GM21717 (cell line): ENCODE measurements around the gene LRRC59.
"Not testable (repeated sequence)": the region's sequence is repeated elsewhere in the genome, so short reads cannot be mapped to it uniquely, and the experiment has no call there.

Experiments used
- ATAC-seq: cut with Tn5 transposase; IDR thresholded peaks from one replicate; pipeline ENCODE4 v1.9.1; 2021; ENCODE audit warnings: mild to moderate bottlenecking, moderate library complexity; ENCODE audit not compliant: unreplicated experiment

Gene LRRC59

DNA sequence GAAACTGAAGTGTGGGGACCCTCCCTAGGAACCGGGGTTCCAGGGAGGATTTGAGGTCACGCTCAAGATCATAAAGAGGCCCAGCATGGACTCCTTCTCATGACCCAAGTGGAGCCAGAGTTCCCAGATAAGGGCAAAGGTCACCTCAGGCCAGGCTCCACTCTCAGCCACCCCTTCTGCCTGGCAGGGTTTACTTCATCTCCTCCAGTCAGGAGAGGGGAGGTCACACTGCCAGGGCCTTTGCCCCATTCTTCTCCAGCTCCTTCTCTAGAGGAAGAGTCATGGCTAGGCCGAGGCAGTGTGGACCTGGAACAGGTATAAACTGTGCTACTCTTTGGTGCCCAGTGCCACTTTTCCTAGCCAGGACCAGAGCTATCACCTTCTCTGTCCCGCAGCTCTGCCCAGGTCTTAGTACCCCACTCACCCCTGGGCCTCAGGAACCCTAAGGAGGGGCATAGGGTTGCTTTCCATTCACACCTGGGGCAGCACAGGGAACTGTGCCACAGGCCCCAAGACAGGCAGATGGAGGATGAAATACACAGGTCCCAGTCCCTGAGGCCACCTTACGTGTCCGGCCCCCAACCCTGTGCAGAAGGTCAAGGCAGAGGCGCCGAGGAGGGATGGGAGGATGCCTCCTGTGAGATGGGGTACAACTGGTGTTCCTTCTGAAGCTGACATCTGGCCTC lies 27.8 kb upstream of the LRRC59 start:
- ATAC-seq, result no peak

GRCh38 chr17:50424246-50424995 lies 27.1 kb upstream of the LRRC59 start:
- no peak for ATAC-seq

- ATAC-seq, result no peak
These were observed 26.3 kb upstream of the LRRC59 start for GRCh38 chr17:50423553-50424159.

DNA sequence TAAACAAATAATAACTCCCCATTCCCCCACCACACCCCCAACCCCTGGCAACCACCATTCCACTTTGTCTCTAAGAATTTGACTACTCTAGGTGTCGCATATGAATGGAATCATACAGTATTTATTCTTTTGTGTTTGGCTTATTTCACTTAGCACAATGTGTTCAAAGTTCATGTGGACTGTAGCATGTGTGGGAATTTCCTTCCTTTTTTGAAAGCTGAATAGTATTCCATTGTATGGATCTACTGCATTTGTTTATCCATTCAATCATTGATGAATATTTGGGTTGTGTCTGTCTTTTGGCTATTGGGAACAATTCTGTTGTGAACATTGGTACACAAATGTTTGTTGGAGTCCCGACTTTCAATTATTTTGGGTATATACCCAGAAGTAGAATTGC lies 25.4 kb upstream of the LRRC59 start:
- ATAC-seq, result no peak

DNA sequence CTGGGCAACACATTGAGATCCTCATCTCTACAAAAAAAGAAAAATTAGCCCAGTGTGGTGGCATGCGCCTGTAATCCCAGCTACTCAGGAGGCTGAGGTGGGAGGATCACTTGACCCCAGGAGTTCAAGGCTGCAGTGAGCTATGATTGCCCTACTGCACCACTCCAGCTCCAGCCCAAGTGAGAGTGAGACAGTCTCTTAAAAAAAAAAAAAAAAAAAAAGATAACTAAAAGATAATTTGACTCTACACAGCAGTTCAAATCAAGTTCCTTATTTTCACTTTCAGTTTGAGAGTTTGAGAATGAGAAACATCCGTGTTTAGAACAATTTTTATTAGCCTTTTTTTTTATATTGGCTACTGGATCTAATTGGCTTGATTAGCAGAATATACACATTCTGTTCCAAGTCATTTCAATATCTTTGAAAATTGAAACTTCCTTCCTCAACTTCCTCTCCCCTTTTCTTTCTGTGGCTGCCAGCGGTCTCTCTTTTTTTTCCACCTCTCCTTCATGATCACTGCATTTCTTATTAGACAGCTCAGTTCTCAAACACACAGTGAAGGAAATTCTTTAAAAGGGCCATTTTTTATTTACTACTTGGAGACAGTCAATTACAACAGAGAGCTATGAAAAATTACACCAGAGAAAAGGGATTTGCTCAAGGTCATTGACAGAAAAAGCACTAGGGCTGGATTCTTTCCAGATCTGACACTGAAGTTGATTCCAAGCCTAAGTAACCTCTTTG lies 24.2 kb upstream of the LRRC59 start:
- ATAC-seq, result no peak

DNA sequence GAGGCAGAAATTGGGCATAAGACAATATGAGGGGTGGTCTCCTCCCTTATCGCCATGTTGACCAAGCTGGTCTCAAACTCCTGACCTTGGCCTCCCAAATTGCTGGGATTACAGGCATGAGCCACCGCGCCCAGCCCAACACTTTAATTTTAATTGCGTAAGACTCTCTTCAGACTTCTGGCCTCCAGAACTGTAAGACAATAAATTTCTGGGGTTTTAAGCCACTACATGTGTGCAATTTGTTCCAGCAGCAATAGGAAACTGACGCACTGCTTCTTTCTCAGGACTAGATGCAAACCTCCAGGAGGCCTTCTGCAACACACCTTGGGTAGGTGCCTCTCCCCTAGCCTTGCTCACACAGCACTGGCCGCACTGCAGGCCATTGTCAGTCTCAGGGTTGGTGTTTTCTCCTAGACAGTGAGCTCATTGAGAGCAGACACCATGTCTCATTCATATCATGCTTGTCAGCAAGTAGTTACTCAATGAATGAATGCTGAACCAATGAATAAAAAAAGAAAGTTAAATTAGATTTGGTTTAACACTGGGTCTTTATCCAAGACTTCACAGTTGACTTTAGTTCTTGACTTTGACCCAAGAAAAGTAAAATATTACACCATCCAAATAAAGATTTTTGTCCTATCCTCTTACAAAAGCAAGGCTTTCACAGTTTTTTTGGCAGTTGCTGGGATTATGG lies 23.2 kb upstream of the LRRC59 start:
- no peak for ATAC-seq

DNA sequence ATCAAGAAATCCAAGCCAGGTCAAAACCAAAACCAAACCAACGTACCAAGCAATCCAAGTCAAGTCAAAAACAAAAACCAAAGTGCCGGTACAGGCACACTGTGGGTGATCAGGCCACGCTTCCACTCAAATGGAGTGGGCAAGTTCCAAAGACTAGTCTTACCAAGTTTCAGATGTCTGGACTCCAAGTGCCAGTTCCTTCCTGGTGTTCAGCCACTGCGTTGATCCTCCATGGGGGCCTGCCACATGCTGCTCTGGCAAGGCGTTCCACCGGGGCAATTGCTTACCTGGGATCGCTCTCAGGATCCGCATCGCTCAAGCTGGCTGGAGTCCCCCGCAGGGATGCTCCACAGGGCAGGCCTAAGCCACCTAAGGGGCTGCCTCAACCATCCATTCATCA lies 22.3 kb upstream of the LRRC59 start:
- ATAC-seq, result not testable (repeated sequence)

GRCh38 chr17:50414808-50415207 lies 17.5 kb upstream of the LRRC59 start:
- ATAC-seq, result no peak

GRCh38 chr17:50412188-50412732 lies 14.9 kb upstream of the LRRC59 start:
- ATAC-seq, result no peak

DNA sequence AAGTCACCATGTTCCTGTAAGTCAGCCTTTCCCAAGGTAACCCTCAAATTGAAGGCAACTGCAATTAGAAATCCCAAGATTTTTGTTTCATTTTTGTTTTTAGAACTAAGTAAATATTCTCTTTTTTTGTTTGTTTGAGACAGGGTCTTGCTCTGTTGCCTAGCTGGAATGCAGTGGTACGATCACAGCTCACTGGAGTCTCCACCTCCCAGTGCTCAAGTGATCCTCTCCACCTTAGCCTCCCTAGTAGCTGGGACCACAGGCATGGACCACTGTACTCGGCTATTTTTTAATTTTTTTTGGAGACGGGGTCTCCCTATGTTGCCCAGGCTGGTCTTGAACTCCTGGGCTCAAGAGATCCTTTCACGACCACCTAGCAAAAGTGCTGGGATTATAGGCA lies 10.6 kb upstream of the LRRC59 start:
- no peak for ATAC-seq

- no peak for ATAC-seq
These were observed 9.3 kb upstream of the LRRC59 start for GRCh38 chr17:50406578-50406977.

DNA sequence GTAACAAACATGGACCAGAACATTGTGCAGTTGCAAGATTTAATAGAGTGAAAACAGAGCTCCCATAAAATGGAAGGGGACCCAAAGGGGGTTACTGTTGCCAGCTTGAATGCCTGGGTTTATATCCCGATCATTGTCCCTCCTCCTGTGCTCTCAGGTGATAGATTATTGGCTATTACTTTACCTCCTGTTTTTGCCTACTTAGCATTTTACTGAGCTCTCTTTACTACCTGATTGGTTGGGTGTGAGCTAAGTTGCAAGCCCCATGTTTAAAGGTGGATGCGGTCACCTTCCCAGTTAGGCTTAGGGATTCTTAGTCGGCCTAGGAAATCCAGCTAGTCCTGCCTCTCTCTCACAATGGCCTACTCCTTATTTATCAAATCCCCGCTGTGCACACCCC lies 8.0 kb upstream of the LRRC59 start:
- ATAC-seq, result not testable (repeated sequence)

DNA sequence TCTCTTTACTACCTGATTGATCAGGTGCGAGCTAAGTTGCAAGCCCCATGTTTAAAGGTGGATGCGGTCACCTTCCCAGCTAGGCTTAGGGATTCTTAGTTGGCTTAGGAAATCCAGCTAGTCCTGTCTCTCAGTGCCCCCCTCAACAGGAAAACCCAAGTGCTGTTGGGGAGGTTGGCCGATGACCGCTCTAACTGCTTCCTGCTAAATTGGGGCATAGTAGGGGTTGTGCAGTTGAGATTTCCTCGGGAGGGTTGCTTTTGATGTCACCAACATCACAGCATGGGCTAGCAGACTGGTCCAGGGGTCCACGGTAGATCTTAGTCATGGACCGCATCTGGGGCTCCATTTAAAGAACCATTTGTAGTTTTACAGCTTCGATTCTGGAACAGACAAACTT lies 2.3 kb upstream of the LRRC59 start:
- not testable (repeated sequence) for ATAC-seq

DNA sequence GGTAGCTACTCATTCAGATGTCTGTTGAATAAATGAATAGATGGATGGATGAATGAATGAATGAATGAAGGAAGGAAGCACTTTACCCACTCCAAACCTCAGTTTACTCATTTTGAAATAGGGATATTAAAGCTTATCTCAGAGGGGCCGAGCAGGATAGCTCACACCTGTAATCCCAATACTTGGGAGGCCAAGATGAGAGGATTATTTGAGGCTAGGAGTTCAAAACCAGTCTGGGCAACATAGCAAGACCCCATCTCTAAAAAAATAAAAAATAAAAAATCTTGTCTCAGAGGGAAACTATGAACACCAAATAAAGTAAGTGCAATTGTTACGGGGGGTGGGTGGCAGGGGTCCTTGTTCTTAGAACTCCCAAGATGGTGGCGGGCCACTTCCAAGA lies 1.3 kb upstream of the LRRC59 start:
- not testable (repeated sequence) for ATAC-seq

DNA sequence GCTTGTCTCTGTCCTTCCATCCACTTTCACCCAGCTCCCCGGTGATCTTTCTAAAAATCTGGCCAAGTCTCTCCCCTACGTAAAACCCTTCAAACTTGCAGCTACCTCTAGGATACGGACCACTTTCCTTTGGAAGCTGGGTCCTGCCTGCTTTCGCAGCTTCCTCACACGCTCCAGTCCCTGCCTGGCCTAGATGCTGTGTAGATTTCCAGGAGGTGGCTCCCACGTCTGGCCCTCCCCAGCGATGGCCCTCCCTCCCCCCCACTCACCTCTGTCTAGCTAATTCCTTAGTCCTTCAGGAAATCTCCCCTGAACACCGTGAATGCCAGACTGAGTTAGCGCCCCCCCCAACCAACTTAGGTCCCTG lies 579 bp upstream of the LRRC59 start:
- ATAC-seq, result no peak

DNA sequence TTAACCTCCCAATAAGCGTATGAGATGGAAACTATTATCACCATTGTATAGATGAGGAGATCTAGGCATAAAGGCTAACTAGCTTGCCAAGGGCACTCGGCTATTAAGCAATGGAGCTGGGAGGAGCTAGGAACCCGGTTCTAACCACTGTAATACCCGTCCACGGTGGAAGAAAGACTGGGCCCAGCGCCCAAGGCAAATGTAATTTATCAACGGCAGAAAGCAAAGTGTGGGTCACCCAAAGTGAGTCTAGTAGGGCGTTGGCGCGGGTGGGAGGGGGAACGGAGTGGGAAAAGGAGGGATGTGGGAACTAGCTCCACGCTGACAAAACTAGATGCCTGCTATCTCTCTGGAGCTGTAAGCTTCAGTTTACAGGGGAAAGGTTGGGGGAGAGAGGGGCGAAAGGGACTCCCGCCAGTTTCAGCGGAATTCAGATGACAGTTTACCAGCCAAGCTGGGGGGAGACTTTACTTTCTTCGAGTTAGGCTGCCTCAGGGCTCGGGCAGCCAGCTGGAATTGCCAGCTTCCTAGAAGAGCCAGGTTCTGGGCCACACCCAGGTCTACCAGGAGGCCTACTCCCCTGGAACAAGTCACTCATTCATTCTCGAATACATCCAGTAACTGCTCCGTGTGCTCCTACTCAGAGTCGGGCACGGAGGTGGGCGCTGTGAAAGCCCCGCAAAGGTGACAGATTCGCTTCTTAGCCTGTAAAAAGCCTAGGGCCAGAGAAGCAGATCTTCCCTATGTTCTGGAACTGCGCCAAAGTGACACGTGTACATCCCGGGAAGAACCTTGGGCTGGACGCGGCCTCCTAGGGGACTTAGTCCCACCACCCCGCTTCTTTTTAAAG lies 837 bp downstream of the LRRC59 start:
- peak; percentile 14 for ATAC-seq

DNA sequence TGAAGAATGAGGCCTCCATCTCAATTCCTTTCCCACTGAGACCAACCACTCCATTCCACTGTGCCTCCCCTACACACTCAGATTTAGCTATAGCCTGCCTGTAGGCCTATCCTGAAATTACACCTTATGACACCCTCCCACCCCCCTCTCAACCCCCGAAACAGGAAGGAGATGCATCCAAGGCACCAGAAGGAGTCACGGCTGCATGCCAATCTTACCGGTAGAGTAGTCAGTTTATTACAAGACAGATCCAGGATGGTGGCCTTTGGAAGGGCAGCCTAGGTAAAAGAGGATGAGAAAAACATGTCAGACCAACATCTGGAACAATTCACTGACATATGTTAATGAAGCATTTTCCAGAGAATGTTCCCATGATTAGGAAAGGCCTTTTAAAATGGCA lies 2.6 kb downstream of the LRRC59 start:
- ATAC-seq, result no peak

DNA sequence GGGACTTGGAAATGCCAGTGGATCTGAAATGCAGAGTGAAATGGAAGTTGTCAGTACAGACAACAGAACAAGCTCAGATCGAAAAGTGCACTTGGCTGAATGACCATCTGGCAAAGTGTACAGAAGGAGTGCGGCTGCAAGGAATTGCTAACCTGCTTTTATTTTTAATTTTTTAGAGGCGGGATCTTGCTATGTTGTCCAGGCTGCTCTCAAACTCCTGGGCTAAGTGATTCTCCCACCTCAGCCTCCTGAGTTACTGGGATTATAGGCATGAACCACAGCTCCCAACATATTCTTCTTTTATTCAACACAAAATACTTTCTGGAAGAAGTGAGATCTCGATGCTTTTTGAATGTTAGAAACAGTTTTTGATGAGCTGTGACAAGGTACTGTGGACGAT lies 3.6 kb downstream of the LRRC59 start:
- ATAC-seq, result no peak

DNA sequence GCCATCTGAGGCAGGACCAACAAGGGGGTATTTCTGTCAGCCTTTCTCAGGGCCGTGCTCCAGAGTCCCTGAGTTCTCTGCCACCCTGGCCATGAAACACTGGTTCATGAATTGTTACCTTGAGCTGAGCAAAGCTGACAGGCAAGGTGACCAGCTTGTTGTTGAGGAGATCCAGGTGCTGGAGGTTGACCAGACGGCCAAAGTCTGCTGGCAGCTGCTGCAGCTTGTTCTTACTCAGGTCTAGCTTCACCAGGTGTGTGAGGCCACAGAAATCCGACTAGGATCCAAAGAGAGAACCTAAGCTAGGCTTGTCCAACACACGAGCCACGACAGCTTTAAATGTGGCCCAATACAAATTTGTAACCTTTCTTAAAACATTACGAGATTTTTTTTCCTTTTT lies 4.7 kb downstream of the LRRC59 start:
- no peak for ATAC-seq

DNA sequence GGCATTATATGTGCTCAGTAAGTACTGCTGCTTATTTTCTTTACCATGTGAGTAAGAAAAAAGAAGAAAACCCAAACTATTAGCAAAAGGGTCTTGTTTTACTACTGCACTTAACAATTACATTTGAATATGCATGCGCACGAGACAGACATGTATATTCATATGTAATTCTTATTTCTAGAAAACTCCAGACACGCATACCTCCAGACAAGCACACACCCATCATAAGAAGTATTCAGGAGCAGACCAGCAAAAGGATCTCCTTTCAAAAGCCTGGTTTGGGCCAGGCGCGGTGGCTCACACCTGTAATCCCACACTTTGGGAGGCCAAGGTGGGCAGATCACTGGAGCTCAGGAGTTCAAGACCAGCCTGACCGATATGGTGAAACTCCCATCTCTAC lies 7.8 kb downstream of the LRRC59 start:
- no peak for ATAC-seq
